ENCODE data around the gene ZIC5.

ZIC5 gene

DNA sequence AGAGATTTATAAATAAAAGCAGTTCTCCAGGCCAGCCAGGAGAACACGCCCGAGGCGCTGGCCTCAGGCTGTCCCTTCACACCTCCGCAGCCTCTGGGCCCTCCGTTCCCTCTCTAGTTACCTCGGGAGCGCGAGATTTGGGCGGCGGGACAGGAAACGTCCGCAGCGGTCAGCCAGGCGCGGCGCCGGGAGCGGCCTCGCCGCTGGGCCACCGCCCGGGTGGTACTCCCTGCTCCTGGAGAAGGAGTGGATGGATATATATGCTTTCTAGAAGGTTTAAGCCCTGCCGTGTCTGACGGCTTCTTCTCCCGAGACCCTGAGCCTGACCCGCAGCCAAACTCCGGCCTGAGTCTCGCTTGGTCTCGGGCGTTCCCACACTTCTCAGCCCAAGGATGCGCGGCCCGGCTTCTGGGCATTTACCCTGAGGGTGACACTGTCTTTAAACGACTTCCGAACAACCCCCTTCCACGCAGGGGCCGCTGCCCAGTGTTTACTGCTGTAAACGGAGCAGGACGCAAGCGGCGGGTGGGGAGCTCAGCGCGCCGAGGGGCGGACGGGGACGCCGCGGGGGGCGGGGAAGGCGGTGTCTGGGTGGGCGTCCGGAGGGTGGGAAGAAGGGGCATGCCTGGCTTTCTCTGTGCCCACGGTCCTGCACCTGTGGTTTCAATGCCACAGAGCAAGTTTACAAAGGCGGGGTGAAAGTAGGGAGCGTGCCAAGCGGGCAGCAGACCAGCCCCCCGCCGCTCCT lies 8.1 kb upstream of the ZIC5 start:
- Histone ChIP-seq H3K4me3 (ENCODE audit: low read length) (peak overlapping the region; percentile 82), H3K4me1 (ENCODE audit: insufficient read depth, low read length) (peaks cover 37% of the 10 kb centered on the region), H3K27me3 (ENCODE audit: insufficient read depth, low read length) (peaks cover 64% of the 10 kb centered on the region), H3K9ac (ENCODE audit: low read depth, low read length) (peak overlapping the region; percentile 84), H3K36me3 (ENCODE audit: insufficient read depth, low read length) (peaks cover 22% of the 10 kb centered on the region), H3K27ac (ENCODE audit: low read depth, low read length) (peak overlapping the region; percentile 84), H3K9me3 (ENCODE audit: insufficient read depth, low read depth, low read length) (no peaks in the 10 kb centered on the region)
- WGBS = under 1% methylated on average over 59 of the region's 59 CpGs

DNA sequence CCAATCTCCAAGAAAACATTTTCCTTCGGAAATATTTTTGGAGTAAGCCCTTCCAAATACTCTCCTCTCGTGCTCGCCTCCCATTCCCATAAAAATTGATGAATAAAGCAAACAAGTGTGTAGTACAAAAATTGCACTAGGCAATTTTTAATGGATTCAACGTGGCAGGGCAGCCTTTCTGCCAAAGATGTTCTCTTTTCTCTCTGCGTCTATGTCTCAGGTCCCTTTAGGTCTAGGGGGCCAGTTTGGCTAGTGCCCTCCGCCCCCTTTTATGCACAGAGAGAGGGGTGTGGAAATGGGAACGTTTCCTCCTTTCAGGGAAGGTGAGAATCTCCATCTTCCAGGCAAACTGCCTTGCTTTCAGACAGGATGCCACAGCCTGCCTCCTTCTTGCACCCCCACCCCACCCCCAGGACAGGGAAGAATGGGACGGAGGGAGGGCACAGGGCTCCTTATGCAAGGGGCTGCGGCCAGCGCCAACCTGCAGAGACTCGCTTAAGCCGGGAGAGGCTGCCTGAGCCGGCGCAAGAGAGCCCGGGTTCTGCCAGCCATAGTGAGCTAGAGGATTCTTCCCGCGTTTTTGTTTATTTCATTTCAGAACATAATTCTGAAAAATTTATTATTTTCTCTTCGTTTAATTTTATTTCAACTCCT lies 7.4 kb upstream of the ZIC5 start:
- Histone ChIP-seq H3K4me3 (ENCODE audit: low read length) (peak overlapping the region; percentile 82), H3K9ac (ENCODE audit: low read depth, low read length) (peak overlapping the region; percentile 84), H3K9me3 (ENCODE audit: insufficient read depth, low read depth, low read length) (no peaks in the 10 kb centered on the region), H3K27ac (ENCODE audit: low read depth, low read length) (peak overlapping the region; percentile 84), H3K36me3 (ENCODE audit: insufficient read depth, low read length) (peaks cover 16% of the 10 kb centered on the region), H3K27me3 (ENCODE audit: insufficient read depth, low read length) (peaks cover 71% of the 10 kb centered on the region), H3K4me1 (ENCODE audit: insufficient read depth, low read length) (peaks cover 43% of the 10 kb centered on the region)
- WGBS = 1% methylated on average over 13 of the region's 18 CpGs

DNA sequence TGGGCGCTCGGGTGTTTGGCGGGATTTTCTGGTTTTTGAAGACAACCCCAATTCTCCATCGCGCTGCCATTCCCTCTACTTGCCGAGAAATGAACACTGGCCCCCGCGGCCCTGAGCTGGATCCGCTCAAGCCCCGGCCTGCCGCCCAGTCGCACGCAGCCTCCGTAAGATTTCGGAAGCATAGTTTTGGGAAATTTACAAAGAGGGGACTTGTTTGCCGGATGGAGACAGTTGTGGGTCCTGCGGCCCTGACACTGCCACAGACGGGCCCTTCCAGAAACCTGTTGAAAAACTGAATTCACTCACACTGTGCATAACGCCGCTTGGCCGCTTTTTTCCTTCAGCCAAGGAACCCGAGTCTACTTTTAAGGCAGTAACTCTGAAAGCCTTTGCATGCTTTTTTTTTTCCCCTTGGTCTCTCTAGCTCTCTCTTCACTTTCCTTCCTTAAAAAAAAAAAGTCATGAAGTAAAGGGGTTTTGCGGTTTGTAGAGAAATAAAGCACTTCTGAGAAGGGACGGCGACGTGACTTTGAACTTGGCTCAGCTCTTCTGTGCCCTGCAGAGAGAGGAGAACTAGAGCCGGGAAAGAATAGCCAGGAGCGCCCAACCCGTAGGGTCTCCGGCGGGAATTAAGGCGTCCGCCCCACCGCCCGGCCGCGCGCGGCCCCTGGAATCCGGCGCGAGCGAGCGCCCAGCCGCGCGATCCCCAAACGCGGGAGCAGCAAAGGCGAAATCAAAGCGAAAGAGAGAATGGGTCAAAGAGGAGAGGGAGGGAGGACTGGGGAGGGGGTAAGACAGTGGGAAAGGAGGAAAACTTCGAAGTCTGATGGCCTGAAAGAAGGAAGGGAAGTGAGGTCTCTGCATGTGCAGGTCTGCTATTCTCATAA lies 6.6 kb upstream of the ZIC5 start:
- Histone ChIP-seq H3K9ac (ENCODE audit: low read depth, low read length) (peak overlapping the region; percentile 84), H3K27me3 (ENCODE audit: insufficient read depth, low read length) (peaks cover 72% of the 10 kb centered on the region), H3K4me1 (ENCODE audit: insufficient read depth, low read length) (peaks cover 50% of the 10 kb centered on the region), H3K4me3 (ENCODE audit: low read length) (peak overlapping the region; percentile 82), H3K36me3 (ENCODE audit: insufficient read depth, low read length) (peaks cover 8% of the 10 kb centered on the region), H3K9me3 (ENCODE audit: insufficient read depth, low read depth, low read length) (no peaks in the 10 kb centered on the region), H3K27ac (ENCODE audit: low read depth, low read length) (peak overlapping the region; percentile 84; the same call in 1 of the 2 replicates)
- 6% methylated on average over 52 of the region's 52 CpGs for WGBS

DNA sequence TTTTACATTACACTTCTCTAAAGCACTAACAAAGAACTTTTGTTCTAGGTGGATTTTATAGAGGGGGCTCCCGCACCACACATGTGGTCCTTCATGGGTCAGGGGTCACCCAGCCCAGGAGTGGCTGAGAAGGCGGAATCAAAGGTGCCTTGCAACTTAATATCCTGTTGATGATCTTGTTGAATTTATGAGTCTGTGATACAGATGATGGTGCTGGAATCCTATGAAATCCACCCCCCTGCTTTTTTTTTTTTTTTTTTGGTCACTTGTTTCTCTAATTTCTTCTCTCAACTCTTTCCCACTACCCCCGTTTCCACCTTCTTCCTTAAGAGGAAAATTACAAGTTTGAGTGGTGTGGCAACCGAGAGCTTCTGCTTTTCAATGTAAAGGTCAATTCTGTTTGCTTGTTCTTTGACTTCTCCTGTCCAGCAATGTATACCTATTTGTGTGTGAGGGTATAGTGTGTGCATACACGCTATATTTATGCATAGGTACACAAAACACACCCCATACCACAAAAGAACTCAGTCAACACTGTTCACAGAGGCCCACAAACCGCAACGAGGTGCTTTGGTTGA lies 5.9 kb upstream of the ZIC5 start:
- Histone ChIP-seq H3K27ac (ENCODE audit: low read depth, low read length) (no peak overlapping the region), H3K9me3 (ENCODE audit: insufficient read depth, low read depth, low read length) (no peaks in the 10 kb centered on the region), H3K4me1 (ENCODE audit: insufficient read depth, low read length) (peaks cover 58% of the 10 kb centered on the region), H3K27me3 (ENCODE audit: insufficient read depth, low read length) (peaks cover 73% of the 10 kb centered on the region), H3K9ac (ENCODE audit: low read depth, low read length) (no peak overlapping the region), H3K4me3 (ENCODE audit: low read length) (peak overlapping the region; percentile 82), H3K36me3 (ENCODE audit: insufficient read depth, low read length) (peaks cover under 1% of the 10 kb centered on the region)
- 50% methylated on average over 6 of the region's 7 CpGs for WGBS

DNA sequence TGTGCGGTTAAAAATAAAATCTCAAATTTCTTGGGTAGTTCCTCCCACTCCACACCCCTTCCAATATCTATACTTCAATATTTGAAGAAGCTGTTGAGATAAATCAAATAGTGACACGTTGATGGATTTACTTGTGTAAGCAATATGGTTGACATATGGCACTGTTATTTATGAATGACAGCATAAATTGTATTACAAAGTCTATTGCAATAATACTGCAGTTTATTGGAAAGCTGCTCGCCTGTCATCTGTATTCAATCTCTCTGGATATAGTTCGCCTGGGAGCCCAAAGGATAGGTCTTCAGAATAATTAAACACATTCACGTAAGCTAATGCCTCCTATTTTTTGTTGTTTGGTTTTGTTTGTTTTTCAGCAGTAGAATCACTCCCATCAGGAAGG lies 5.0 kb upstream of the ZIC5 start:
- Histone ChIP-seq H3K4me3 (ENCODE audit: low read length) (no peak overlapping the region), H3K4me1 (ENCODE audit: insufficient read depth, low read length) (peaks cover 62% of the 10 kb centered on the region), H3K36me3 (ENCODE audit: insufficient read depth, low read length) (no peaks in the 10 kb centered on the region), H3K27me3 (ENCODE audit: insufficient read depth, low read length) (peaks cover 79% of the 10 kb centered on the region), H3K9ac (ENCODE audit: low read depth, low read length) (no peak overlapping the region), H3K27ac (ENCODE audit: low read depth, low read length) (no peak overlapping the region), H3K9me3 (ENCODE audit: insufficient read depth, low read depth, low read length) (no peaks in the 10 kb centered on the region)
- 78% methylated on average over 3 of the region's 5 CpGs for whole genome bisulfite sequencing

DNA sequence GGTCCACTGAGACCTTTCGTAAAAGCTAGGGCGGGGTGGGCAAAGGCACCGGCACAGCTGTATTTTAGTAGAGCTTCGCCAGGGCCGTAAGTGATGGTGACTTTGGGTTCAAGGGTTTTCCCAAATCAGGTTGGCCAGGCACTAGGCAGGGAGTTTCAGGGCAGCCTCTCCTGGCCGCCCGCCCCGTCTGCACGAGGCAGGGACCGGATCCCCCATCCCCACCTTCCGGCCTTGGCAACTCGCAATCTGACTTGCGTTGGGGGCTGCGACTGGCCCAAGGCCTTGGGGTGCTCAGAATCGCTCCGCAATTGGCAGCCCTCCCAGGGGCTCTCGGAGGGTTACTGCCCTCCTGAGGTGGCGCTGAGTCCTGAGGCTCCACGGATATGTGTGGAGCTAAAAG lies 4.1 kb upstream of the ZIC5 start:
- Histone ChIP-seq H3K36me3 (ENCODE audit: insufficient read depth, low read length) (no peaks in the 10 kb centered on the region), H3K27ac (ENCODE audit: low read depth, low read length) (0 out of 2 replicates have a peak overlapping the region, but pooled peaks have one; percentile 86), H3K4me1 (ENCODE audit: insufficient read depth, low read length) (peaks cover 62% of the 10 kb centered on the region), H3K4me3 (ENCODE audit: low read length) (peak overlapping the region; percentile 37; the same call in 1 of the 2 replicates), H3K9me3 (ENCODE audit: insufficient read depth, low read depth, low read length) (no peaks in the 10 kb centered on the region), H3K9ac (ENCODE audit: low read depth, low read length) (0 out of 2 replicates have a peak overlapping the region, but pooled peaks have one; percentile 25), H3K27me3 (ENCODE audit: insufficient read depth, low read length) (peaks cover 79% of the 10 kb centered on the region)
- WGBS = 63% methylated on average over 18 of the region's 19 CpGs

DNA sequence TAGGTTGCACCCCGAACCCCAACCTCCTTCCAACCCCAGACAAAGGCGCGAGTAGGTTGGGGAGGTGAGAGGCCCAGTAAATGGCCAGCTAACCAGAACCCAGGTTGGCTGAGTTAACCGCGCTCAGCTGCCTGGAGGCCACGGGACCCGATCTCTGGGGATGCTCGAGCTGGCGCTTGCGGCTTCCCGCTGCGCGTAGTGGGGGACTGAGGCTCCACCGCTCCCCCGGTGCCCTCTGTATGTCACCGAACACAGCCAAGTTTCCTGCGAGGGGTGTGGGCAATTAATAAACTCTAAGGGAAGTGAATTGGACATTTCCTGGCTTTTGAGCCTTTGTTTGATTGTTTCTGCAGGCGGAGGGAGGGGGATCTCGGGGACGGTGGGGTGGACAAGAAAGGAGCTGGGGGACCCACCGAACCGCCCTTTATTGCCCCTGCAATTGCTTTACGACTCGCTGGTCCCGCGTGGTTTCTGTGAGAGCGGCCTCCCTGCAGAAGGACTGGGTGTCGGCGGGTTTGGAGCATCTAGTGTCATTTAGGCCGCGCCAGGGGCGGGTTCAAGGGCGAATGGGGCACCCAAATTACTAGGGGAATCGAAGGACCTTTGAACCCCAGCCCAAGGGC lies 3.5 kb upstream of the ZIC5 start:
- H3K4me3 ChIP-seq (ENCODE audit: low read length) = peak overlapping the region; percentile 37

DNA sequence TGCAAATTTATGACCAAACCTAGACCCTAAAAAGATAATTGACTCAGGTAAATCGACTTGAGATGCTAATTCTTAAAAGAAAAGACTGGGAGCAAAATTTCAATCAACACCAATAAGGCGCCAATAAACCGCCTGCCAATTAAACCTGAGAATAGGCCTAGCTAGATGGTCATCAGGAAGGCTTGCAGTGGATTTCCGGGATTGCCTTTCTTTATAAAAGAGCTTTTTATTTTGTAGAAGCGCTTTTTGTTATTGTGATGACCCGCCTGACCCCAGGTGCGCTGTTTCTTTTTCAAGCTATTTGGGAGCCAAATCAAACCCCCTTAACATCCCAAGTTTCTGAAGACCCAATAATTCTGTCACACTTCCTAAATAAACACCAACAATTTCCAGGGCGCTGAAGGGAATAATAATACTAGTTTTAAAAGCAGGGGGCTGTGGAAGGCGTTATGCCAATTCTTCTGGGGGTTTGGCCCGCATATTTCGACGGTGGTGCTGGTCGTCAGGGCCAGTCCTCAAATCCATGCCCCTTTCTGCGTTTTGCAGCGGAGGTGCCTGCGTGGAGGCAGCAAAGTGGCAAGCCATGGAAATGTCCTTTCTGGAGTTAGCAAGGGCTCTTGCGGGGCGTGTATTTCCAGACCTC lies 2.9 kb upstream of the ZIC5 start:
- H3K9me3 ChIP-seq (ENCODE audit: insufficient read depth, low read depth, low read length) = no peaks in the 10 kb centered on the region
- peak overlapping the region; percentile 57 for H3K9ac ChIP-seq (ENCODE audit: low read depth, low read length)
- H3K36me3 ChIP-seq (ENCODE audit: insufficient read depth, low read length) = peaks cover under 1% of the 10 kb centered on the region; the same call in 1 of the 2 replicates
- peak overlapping the region; percentile 97 for H3K4me3 ChIP-seq (ENCODE audit: low read length)
- 10% methylated on average over 16 of the region's 18 CpGs for WGBS
- peaks cover 62% of the 10 kb centered on the region for H3K4me1 ChIP-seq (ENCODE audit: insufficient read depth, low read length)
- peaks cover 78% of the 10 kb centered on the region for H3K27me3 ChIP-seq (ENCODE audit: insufficient read depth, low read length)
- H3K27ac ChIP-seq (ENCODE audit: low read depth, low read length) = peak overlapping the region; percentile 86

More for the DNA sequence above, 3.5 kb upstream of the ZIC5 start:
- Histone ChIP-seq H3K27ac (ENCODE audit: low read depth, low read length) (peak overlapping the region; percentile 86), H3K4me1 (ENCODE audit: insufficient read depth, low read length) (peaks cover 62% of the 10 kb centered on the region), H3K9ac (ENCODE audit: low read depth, low read length) (peak overlapping the region; percentile 57), H3K36me3 (ENCODE audit: insufficient read depth, low read length) (no peaks in the 10 kb centered on the region), H3K27me3 (ENCODE audit: insufficient read depth, low read length) (peaks cover 79% of the 10 kb centered on the region), H3K9me3 (ENCODE audit: insufficient read depth, low read depth, low read length) (no peaks in the 10 kb centered on the region)
- WGBS = 38% methylated on average over 33 of the region's 34 CpGs

DNA sequence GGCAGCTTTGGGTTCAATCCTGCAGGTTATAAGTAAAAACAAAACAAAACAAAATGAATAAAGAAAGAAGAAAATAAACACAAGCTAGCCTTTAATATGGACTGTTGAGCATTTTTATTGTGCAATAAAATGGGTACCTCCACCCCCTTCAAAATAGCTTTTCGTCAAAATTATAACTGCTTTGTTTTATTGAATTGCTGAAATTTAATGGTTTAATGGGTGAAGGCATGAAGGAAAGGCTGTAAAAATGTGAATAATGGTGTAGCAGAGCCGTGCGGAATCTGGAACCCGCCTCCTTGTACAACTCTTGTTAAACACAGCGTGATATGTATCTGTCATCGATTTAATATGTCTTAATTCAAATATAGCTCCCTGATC lies 2.2 kb upstream of the ZIC5 start:
- H3K36me3 ChIP-seq (ENCODE audit: insufficient read depth, low read length) = peaks cover 7% of the 10 kb centered on the region
- H3K4me1 ChIP-seq (ENCODE audit: insufficient read depth, low read length) = peaks cover 61% of the 10 kb centered on the region
- 62% methylated on average over 5 of the region's 6 CpGs for WGBS
- H3K9ac ChIP-seq (ENCODE audit: low read depth, low read length) = no peak overlapping the region
- H3K27me3 ChIP-seq (ENCODE audit: insufficient read depth, low read length) = peaks cover 77% of the 10 kb centered on the region
- H3K9me3 ChIP-seq (ENCODE audit: insufficient read depth, low read depth, low read length) = no peaks in the 10 kb centered on the region
- H3K27ac ChIP-seq (ENCODE audit: low read depth, low read length) = peak overlapping the region; percentile 86; the same call in 1 of the 2 replicates
- peak overlapping the region; percentile 97 for H3K4me3 ChIP-seq (ENCODE audit: low read length)
